A549 treated with GW870086 at 1 μM for 4 hours (cell line): Measurements from ENCODE around the gene RPP14. TPM values are rescaled to one million over a fixed set of nuclear protein-coding genes. Genes with fewer than 3 reads are reported as not detected.

Experiments used
- total RNA-seq: library from RNA; stranded (reverse); fragments of 200-300 nt; extraction: Qiagen RNA extraction; gene quantifications from 5 replicates; pipeline ENCODE4 v1.2.3, GENCODE V29; 2022; ENCODE audit warnings: low read depth

The RPP14 gene
- total RNA-seq, result 9.8 to 12.3 TPM (median 10.1 TPM) in 5 replicates

DNA sequence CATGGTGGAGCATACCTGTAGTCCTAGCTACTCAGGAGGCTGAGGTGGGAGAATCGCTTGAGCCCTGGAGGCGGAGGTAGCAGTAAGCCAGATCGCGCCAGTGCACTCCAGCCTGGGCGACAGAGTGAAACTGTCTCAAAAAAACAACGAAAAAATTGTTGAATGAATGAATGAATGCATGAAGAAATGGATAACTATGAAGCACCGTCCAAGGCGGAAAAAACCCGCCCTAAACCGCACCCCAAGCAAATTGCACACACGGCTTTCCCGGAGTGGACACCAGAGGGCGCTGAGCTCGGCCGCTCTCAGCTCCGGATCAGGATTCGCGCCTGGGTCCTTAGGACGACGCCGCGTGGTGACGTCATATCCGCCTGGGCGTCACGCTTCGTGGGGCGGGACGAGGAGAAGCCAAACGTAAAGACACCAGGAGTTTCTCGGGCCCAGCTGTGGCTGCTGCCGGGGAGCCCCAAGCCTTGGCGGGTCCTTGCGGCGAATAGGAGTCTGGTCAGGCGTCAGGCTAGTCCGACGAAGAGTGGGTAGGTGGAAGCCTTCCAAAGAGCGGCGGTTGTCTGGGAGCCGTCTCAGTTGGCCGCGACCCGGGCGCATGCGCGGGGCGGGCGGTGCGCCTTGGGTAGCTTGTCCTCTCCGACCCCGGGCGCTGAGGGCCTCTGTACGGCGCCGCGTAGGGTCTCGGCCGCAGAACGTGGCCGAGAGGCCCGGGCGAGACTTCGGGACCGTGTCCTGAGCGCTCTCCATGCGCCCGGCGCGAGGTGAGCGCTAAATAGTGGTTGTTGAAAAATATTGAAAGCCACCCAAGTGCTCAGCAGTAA is at the start of gene RPP14, which contains the start of gene HTD2:
Gene RPP14 (plus strand): TSS at position 364 of the 830 bp plus-strand sequence. CDS start 4,085 bp downstream, outside the sequence.
Gene HTD2 (plus strand): TSS at position 639 of the 830 bp plus-strand sequence. CDS start 11,094 bp downstream, outside the sequence.

DNA sequence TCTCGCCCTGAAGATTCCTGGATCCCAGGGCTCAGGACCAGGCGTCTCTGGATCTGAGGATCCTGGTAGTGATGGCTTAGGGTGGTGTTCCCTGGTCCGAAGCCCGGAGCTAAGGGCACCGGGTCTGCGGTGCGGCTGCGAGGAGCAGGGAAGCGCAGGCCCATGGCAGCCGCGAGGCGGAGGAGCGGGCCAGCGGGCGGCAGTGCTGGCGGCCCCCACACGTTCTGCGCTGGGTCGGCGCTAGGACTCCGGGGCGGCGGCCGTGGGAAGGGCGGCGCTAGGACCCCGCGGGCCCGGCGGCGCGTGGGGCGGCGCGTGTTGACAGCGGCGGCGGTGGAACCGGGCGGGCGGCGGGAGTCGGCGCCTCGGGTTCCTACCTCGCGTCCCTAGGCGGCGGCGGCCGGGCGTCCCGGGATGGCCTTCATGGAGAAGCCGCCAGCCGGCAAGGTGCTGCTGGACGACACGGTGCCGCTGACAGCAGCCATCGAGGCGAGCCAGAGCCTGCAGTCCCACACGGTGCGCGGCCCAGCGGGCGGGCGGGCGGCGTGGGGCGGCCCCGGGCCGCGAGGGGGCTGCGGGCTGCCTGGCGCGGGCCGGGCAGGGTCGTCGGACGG is 26.6 kb downstream of the RPP14 start, which contains the start of gene PXK:
Gene PXK (plus strand): TSS at position 318 of the 614 bp plus-strand sequence. CDS start 97 bp downstream, at position 415.

Other genes with a start within 250 kb of the RPP14 start
- gene DNASE1L3, start 95.3 kb upstream of the RPP14 start, total RNA-seq, result 0.35 TPM in 1 of 5 replicates, not detected in the others
- 9.4 to 12.3 TPM (median 11.4 TPM) in 5 replicates for gene ABHD6, start 68.5 kb upstream of the RPP14 start, total RNA-seq
- gene HTD2, start 275 bp downstream of the RPP14 start, total RNA-seq, result 6.7 to 8.2 TPM (median 8.1 TPM) in 5 replicates
- 4.9 to 6.7 TPM (median 6.3 TPM) in 5 replicates for gene PXK, start 26.6 kb downstream of the RPP14 start, total RNA-seq
- 56.4 to 64.2 TPM (median 59.9 TPM) in 5 replicates for gene PDHB, start 127.6 kb downstream of the RPP14 start, total RNA-seq
- 6.1 to 9.1 TPM (median 8.6 TPM) in 5 replicates for gene KCTD6, start 185.9 kb downstream of the RPP14 start, total RNA-seq
- gene ACOX2, start 230.9 kb downstream of the RPP14 start, total RNA-seq, result 6.9 to 11.0 TPM (median 9.1 TPM) in 5 replicates